ENCODE data around the gene DEPDC1B.
"Not testable (repeated sequence)": the region's sequence is repeated elsewhere in the genome, so short reads cannot be mapped to it uniquely, and the experiment has no call there.

The DEPDC1B gene

GRCh38 chr5:60682007-60682406, 18.0 kb downstream of the DEPDC1B start:
- not testable (repeated sequence) for H3K4me3 Mint-ChIP-seq; H3K27me3 Mint-ChIP-seq; DNase-seq; H3K27ac Mint-ChIP-seq; H3K36me3 Mint-ChIP-seq; ATAC-seq (replicated peaks); H3K9me3 Mint-ChIP-seq
- peaks cover 2 to 13% of the 10 kb centered on the region in 2 donors for H3K4me1 Mint-ChIP-seq

- H3K27me3 Mint-ChIP-seq: peaks cover 4 to 5% of the 10 kb centered on the region in 2 donors
- H3K4me3 Mint-ChIP-seq: no peak overlapping the region
- peaks cover 2 to 5% of the 10 kb centered on the region in 2 donors for H3K4me1 Mint-ChIP-seq
- DNase-seq (no peak), ATAC-seq (replicated peaks) (no peak)
- H3K36me3 Mint-ChIP-seq: peaks cover 0 to 2% of the 10 kb centered on the region in 2 donors
- peaks cover 0 to 3% of the 10 kb centered on the region in 2 donors for H3K9me3 Mint-ChIP-seq
- no peak overlapping the region for H3K27ac Mint-ChIP-seq
These were observed 20.1 kb downstream of the DEPDC1B start for GRCh38 chr5:60679816-60680215.

GRCh38 chr5:60677850-60678664, 21.9 kb downstream of the DEPDC1B start:
- Mint-ChIP-seq H3K36me3 (peaks cover 0 to 2% of the 10 kb centered on the region in 2 donors), H3K4me1 (peaks cover 0 to 5% of the 10 kb centered on the region in 2 donors), H3K27ac (no peak overlapping the region), H3K27me3 (peaks cover 4 to 5% of the 10 kb centered on the region in 2 donors), H3K9me3 (peaks cover 0 to 3% of the 10 kb centered on the region in 2 donors), H3K4me3 (no peak overlapping the region)
- DNase-seq (no peak), ATAC-seq (replicated peaks) (peak; percentile 46 to 51)

- Mint-ChIP-seq H3K4me3 (no peak overlapping the region), H3K27me3 (peaks cover 0 to 4% of the 10 kb centered on the region in 2 donors), H3K4me1 (peaks cover 0 to 5% of the 10 kb centered on the region in 2 donors), H3K9me3 (no peaks in the 10 kb centered on the region), H3K36me3 (no peaks in the 10 kb centered on the region), H3K27ac (no peak overlapping the region)
- DNase-seq (no peak), ATAC-seq (replicated peaks) (no peak)
These were observed 24.7 kb downstream of the DEPDC1B start for GRCh38 chr5:60675286-60675685.

GRCh38 chr5:60674251-60675069, 25.5 kb downstream of the DEPDC1B start:
- H3K27me3 Mint-ChIP-seq: peaks cover 0 to 4% of the 10 kb centered on the region in 2 donors

GRCh38 chr5:60673334-60673733, 26.6 kb downstream of the DEPDC1B start:
- DNase-seq: no peak
- Mint-ChIP-seq H3K4me1 (peaks cover 0 to 5% of the 10 kb centered on the region in 2 donors), H3K27me3 (peaks cover 0 to 4% of the 10 kb centered on the region in 2 donors), H3K4me3 (no peak overlapping the region), H3K36me3 (no peaks in the 10 kb centered on the region), H3K27ac (no peak overlapping the region), H3K9me3 (no peaks in the 10 kb centered on the region)
- no peak for ATAC-seq (replicated peaks)

More at GRCh38 chr5:60674251-60675069, 25.5 kb downstream of the DEPDC1B start:
- no peaks in the 10 kb centered on the region for H3K36me3 Mint-ChIP-seq
- no peak overlapping the region for H3K4me3 Mint-ChIP-seq
- ATAC-seq (replicated peaks): no peak
- H3K27ac Mint-ChIP-seq: no peak overlapping the region
- peaks cover 0 to 5% of the 10 kb centered on the region in 2 donors for H3K4me1 Mint-ChIP-seq
- no peaks in the 10 kb centered on the region for H3K9me3 Mint-ChIP-seq
- DNase-seq: no peak

GRCh38 chr5:60672693-60673264, 27.2 kb downstream of the DEPDC1B start:
- DNase-seq (no peak), ATAC-seq (replicated peaks) (no peak)
- H3K4me3 Mint-ChIP-seq: no peak overlapping the region
- peaks cover 0 to 5% of the 10 kb centered on the region in 2 donors for H3K4me1 Mint-ChIP-seq
- no peaks in the 10 kb centered on the region for H3K36me3 Mint-ChIP-seq
- no peak overlapping the region for H3K27ac Mint-ChIP-seq
- peaks cover 0 to 4% of the 10 kb centered on the region in 2 donors for H3K27me3 Mint-ChIP-seq
- H3K9me3 Mint-ChIP-seq: no peaks in the 10 kb centered on the region

GRCh38 chr5:60671899-60672692, 27.9 kb downstream of the DEPDC1B start:
- Mint-ChIP-seq H3K27me3 (peaks cover 0 to 4% of the 10 kb centered on the region in 2 donors), H3K36me3 (no peaks in the 10 kb centered on the region), H3K4me3 (no peak overlapping the region), H3K9me3 (no peaks in the 10 kb centered on the region), H3K27ac (no peak overlapping the region), H3K4me1 (no peaks in the 10 kb centered on the region)
- no peak for DNase-seq
- ATAC-seq (replicated peaks): no peak

GRCh38 chr5:60670749-60671148, 29.2 kb downstream of the DEPDC1B start:
- ATAC-seq (replicated peaks) (no peak), DNase-seq (no peak)
- Mint-ChIP-seq H3K4me1 (no peaks in the 10 kb centered on the region), H3K9me3 (peaks cover 0 to 3% of the 10 kb centered on the region in 2 donors), H3K4me3 (no peak overlapping the region), H3K27me3 (no peaks in the 10 kb centered on the region), H3K27ac (no peak overlapping the region), H3K36me3 (no peaks in the 10 kb centered on the region)

- DNase-seq (no peak), ATAC-seq (replicated peaks) (no peak)
- Mint-ChIP-seq H3K27me3 (no peaks in the 10 kb centered on the region), H3K27ac (no peak overlapping the region), H3K36me3 (no peaks in the 10 kb centered on the region), H3K4me1 (no peaks in the 10 kb centered on the region), H3K9me3 (peaks cover 0 to 3% of the 10 kb centered on the region in 2 donors), H3K4me3 (no peak overlapping the region)
These were observed 31.2 kb downstream of the DEPDC1B start for GRCh38 chr5:60668686-60669304.

GRCh38 chr5:60651872-60652620, 47.9 kb downstream of the DEPDC1B start:
- no peak for ATAC-seq (replicated peaks)
- Mint-ChIP-seq H3K36me3 (no peaks in the 10 kb centered on the region), H3K9me3 (peaks cover 0 to 5% of the 10 kb centered on the region in 2 donors), H3K27ac (no peak overlapping the region), H3K4me1 (no peaks in the 10 kb centered on the region), H3K4me3 (no peak overlapping the region), H3K27me3 (no peaks in the 10 kb centered on the region)
- no peak for DNase-seq

GRCh38 chr5:60649288-60649917, 50.6 kb downstream of the DEPDC1B start:
- Mint-ChIP-seq H3K27ac (no peak overlapping the region), H3K27me3 (no peaks in the 10 kb centered on the region), H3K36me3 (no peaks in the 10 kb centered on the region), H3K4me3 (no peak overlapping the region), H3K9me3 (no peaks in the 10 kb centered on the region), H3K4me1 (no peaks in the 10 kb centered on the region)
- DNase-seq (no peak), ATAC-seq (replicated peaks) (peak; percentile 36 to 56)
